GM12892 (cell line): Measurements from ENCODE around the gene MPC1.
A peak's percentile ranks its signal among the peaks of the same experiment; 100 is the strongest.
"Not testable (repeated sequence)": the region's sequence is repeated elsewhere in the genome, so short reads cannot be mapped to it uniquely, and the experiment has no call there.

Experiments used
- DNase-seq: peaks from one replicate; pipeline ENCODE4 v3.0.0; 2011; ENCODE audit not compliant: insufficient read length
- FAIRE-seq: peaks from 2 replicates; lab custom pipeline; 2011; peaks lifted over from hg19 to GRCh38; lab: Jason Lieb, UNC
- POLR2A ChIP-seq: IDR thresholded peaks from 2 replicates; pipeline ENCODE4 v1.6.1; 2011; ENCODE audit warnings: low read depth, low read length, control low read depth
- POLR2AphosphoS5 ChIP-seq: IDR thresholded peaks from 2 replicates; pipeline ENCODE4 v1.6.1; 2011; ENCODE audit warnings: low read depth, low read length, control low read depth
- TAF1 ChIP-seq: IDR thresholded peaks from 2 replicates; pipeline ENCODE4 v1.6.1; 2011; ENCODE audit warnings: low read depth, mild to moderate bottlenecking, control low read depth, low read length, borderline replicate concordance

Gene MPC1

GRCh38 chr6:166387642-166388289, 5.0 kb upstream of the MPC1 start:
- TF ChIP-seq TAF1, result no peak
- TF ChIP-seq POLR2A, result no peak
- TF ChIP-seq POLR2AphosphoS5, result no peak
- DNase-seq (no peak), FAIRE-seq (no peak)

- not testable (repeated sequence) for DNase-seq, FAIRE-seq
Measured at GRCh38 chr6:166387098-166387497, 4.4 kb upstream of the MPC1 start.

- FAIRE-seq (no peak), DNase-seq (no peak)
- TF ChIP-seq TAF1 (no peak), POLR2A (no peak), POLR2AphosphoS5 (no peak)
Measured at GRCh38 chr6:166386111-166386510, 3.4 kb upstream of the MPC1 start.

GRCh38 chr6:166383802-166384363, 1.1 kb upstream of the MPC1 start:
- not testable (repeated sequence) for DNase-seq
- peak; percentile 54 for FAIRE-seq

- FAIRE-seq, result no peak
- DNase-seq, result no peak
- TF ChIP-seq TAF1 (peak; percentile 73), POLR2AphosphoS5 (peak; percentile 76; the same call in 1 of the 2 replicates), POLR2A (peak; percentile 80; the same call in 1 of the 2 replicates)
Measured at GRCh38 chr6:166382500-166382932, 224 bp downstream of the MPC1 start.

GRCh38 chr6:166381733-166382499, 824 bp downstream of the MPC1 start:
- peak; percentile 59 for DNase-seq
- TF ChIP-seq POLR2AphosphoS5 (no peak), TAF1 (no peak; the same call in 1 of the 2 replicates), POLR2A (peak; percentile 48; the same call in 1 of the 2 replicates)
- FAIRE-seq, result peak; percentile 70

- FAIRE-seq, result no peak
- no peak for TF ChIP-seq POLR2AphosphoS5
- TF ChIP-seq TAF1, result no peak
- no peak for TF ChIP-seq POLR2A
- DNase-seq, result no peak
Measured at GRCh38 chr6:166381381-166381732, 1.4 kb downstream of the MPC1 start.

- no peak for DNase-seq
- TF ChIP-seq POLR2A (no peak), POLR2AphosphoS5 (no peak), TAF1 (no peak)
- peak; percentile 46 for FAIRE-seq
Measured at GRCh38 chr6:166379800-166380199, 2.9 kb downstream of the MPC1 start.

GRCh38 chr6:166379103-166379586, 3.6 kb downstream of the MPC1 start:
- FAIRE-seq (no peak), DNase-seq (no peak)
- TF ChIP-seq POLR2A, result no peak
- no peak for TF ChIP-seq POLR2AphosphoS5
- no peak for TF ChIP-seq TAF1

GRCh38 chr6:166377721-166378120, 5.0 kb downstream of the MPC1 start:
- FAIRE-seq (no peak), DNase-seq (no peak)
- TF ChIP-seq TAF1 (no peak), POLR2AphosphoS5 (no peak), POLR2A (no peak)

GRCh38 chr6:166375013-166375412, 7.7 kb downstream of the MPC1 start:
- no peak for TF ChIP-seq TAF1
- no peak for TF ChIP-seq POLR2A
- TF ChIP-seq POLR2AphosphoS5, result no peak
- FAIRE-seq, result peak; percentile 57
- DNase-seq, result no peak

- TF ChIP-seq TAF1, result no peak
- TF ChIP-seq POLR2A, result no peak
- TF ChIP-seq POLR2AphosphoS5, result no peak
- DNase-seq, result no peak
- no peak for FAIRE-seq
Measured at GRCh38 chr6:166370489-166370888, 12.3 kb downstream of the MPC1 start.
